Activated T-helper 1 cell treated with Interleukin-2 at 50 U/mL for 16 hours (primary cell): Measurements from ENCODE around the gene PRKRIP1.
"Not testable (repeated sequence)": the region's sequence is repeated elsewhere in the genome, so short reads cannot be mapped to it uniquely, and the experiment has no call there.

ENCODE experiments used
- DNase-seq: peaks from one replicate; pipeline ENCODE4 v3.0.0-alpha.2; 2020; ENCODE audit warnings: low read depth

PRKRIP1 gene

GRCh38 chr7:102431617-102432298, 35.6 kb downstream of the PRKRIP1 start:
- DNase-seq: peak; percentile 44

GRCh38 chr7:102432442-102433218, 36.5 kb downstream of the PRKRIP1 start:
- no peak for DNase-seq

GRCh38 chr7:102433219-102434038, 37.3 kb downstream of the PRKRIP1 start, which contains the start of gene ORAI2:
TSS of gene ORAI2 (plus strand) at chr7:102433575. CDS start at chr7:102438957, 5,382 bp downstream.
- DNase-seq: peak; percentile 86

- no peak for DNase-seq
Measured at GRCh38 chr7:102434039-102434486, 37.9 kb downstream of the PRKRIP1 start.

- no peak for DNase-seq
Measured at GRCh38 chr7:102436118-102436517, 40.0 kb downstream of the PRKRIP1 start.

- DNase-seq: no peak
Measured at GRCh38 chr7:102439963-102440795, 44.0 kb downstream of the PRKRIP1 start.

- no peak for DNase-seq
Measured at GRCh38 chr7:102444961-102445673, 49.0 kb downstream of the PRKRIP1 start.

GRCh38 chr7:102445674-102446071, 49.5 kb downstream of the PRKRIP1 start:
- no peak for DNase-seq

- DNase-seq: no peak
Measured at GRCh38 chr7:102446387-102447156, 50.4 kb downstream of the PRKRIP1 start.

- DNase-seq: no peak
Measured at GRCh38 chr7:102447311-102447710, 51.1 kb downstream of the PRKRIP1 start.

GRCh38 chr7:102449136-102449535, 53.0 kb downstream of the PRKRIP1 start:
- no peak for DNase-seq

GRCh38 chr7:102450242-102450641, 54.1 kb downstream of the PRKRIP1 start:
- DNase-seq: peak; percentile 37

GRCh38 chr7:102451371-102452054, 55.4 kb downstream of the PRKRIP1 start:
- no peak for DNase-seq

- DNase-seq: no peak
Measured at GRCh38 chr7:102452451-102452850, 56.3 kb downstream of the PRKRIP1 start.

GRCh38 chr7:102453319-102453718, 57.2 kb downstream of the PRKRIP1 start:
- DNase-seq: no peak

- no peak for DNase-seq
Measured at GRCh38 chr7:102454468-102454867, 58.3 kb downstream of the PRKRIP1 start.

GRCh38 chr7:102454932-102455331, 58.8 kb downstream of the PRKRIP1 start:
- DNase-seq: not testable (repeated sequence)

GRCh38 chr7:102455596-102455995, 59.4 kb downstream of the PRKRIP1 start:
- no peak for DNase-seq

GRCh38 chr7:102456327-102456726, 60.2 kb downstream of the PRKRIP1 start:
- DNase-seq: no peak
